ENCODE data around the gene BARHL2. TPM values are rescaled to one million over a fixed set of nuclear protein-coding genes. Genes with fewer than 3 reads are reported as not detected.

Gene BARHL2
- polyA plus RNA-seq, 1 donor (not counting 4 experiments of a cell fraction or from before 2014, with no cell fraction given), result not detected

DNA sequence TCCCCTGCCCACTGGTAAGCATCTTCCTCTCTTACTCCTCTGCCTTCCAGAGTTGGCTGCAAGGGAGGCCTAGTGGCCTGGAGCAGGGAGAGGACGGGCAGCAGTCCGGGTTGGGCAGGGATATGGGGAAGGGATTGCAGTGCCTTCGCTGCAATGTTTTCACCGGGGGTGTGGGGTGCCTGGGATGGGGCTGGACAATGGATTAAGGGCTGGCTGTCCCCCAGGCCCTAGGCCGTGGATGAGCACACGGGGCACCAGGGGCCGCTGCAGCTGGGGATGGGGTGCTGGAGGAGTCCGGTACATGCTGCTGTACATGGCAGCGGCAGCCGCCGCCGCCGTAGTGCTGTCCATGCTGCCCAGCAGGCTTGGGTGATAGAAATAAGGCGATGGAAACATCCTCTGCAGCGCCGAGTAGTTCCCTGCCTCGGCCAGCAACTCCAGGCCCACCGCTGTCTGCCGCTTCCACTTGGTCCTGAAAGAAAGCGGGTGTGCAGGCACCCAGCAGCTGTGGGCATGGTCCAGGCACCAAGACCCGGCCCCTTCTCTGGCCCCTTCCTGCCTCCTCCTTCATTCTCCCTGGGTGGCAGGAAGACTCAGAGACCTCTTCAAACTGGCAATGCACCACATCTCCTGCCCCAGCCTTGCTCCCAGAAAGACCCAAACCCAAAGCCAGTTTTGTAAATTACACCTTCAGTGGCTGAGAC is 4.8 kb downstream of the BARHL2 start:
- H3K9ac ChIP-seq (ENCODE audit: control insufficient read depth, extremely low read depth, insufficient read depth, low read length), result no peak overlapping the region
- FAIRE-seq (no peak), DNase-seq (ENCODE audit: low read depth, low spot score) (no peak)
- no peaks in the 10 kb centered on the region for H3K79me2 ChIP-seq (ENCODE audit: control insufficient read depth, insufficient read depth, low read length)
- no peak for TF ChIP-seq EZH2 (IDR thresholded peaks at IDR 0.05; ENCODE audit: low read length)
- TF ChIP-seq CTCF (optimal IDR thresholded peaks at IDR 0.05 in 1 of 3, IDR thresholded peaks at IDR 0.05 in 1 of 3, conservative IDR thresholded peaks at IDR 0.05 in 1 of 3; ENCODE audit: extremely low read depth in 1 of 3, insufficient read depth in 2 of 3, low read length in 3 of 3), result no peak
- peaks cover 3% of the 10 kb centered on the region for H3K9me3 ChIP-seq (ENCODE audit: control insufficient read depth, low read depth, low read length)
- H3K4me2 ChIP-seq (ENCODE audit: control insufficient read depth, extremely low read depth, insufficient read depth, low read depth, low read length), result no peak overlapping the region
- no peak overlapping the region for H2AFZ ChIP-seq (ENCODE audit: control insufficient read depth, low read length)
- no peaks in the 10 kb centered on the region for H4K20me1 ChIP-seq (ENCODE audit: control insufficient read depth, extremely low read depth, insufficient read depth, low read length)
- H3K27me3 ChIP-seq (ENCODE audit: control insufficient read depth, extremely low read depth, insufficient read depth, low read length), result peaks cover 99% of the 10 kb centered on the region
- no peaks in the 10 kb centered on the region for H3K9me1 ChIP-seq (ENCODE audit: control insufficient read depth, extremely low read depth, insufficient read depth, low read length)
- no peaks in the 10 kb centered on the region for H3K36me3 ChIP-seq (ENCODE audit: control insufficient read depth in 2 of 2, extremely low read depth in 1 of 2, insufficient read depth in 2 of 2, low read length in 2 of 2)
- no peak overlapping the region for H3K4me3 ChIP-seq (ENCODE audit: control insufficient read depth in 2 of 3, extremely low read depth in 1 of 3, insufficient read depth in 2 of 3, low read depth in 1 of 3, low read length in 3 of 3)
- dilution Hi-C loops (cut with MboI; ENCODE audit: extremely low pct_ligation_motif_present, low sequenced_read_pairs), result no loop called here
- no peak overlapping the region for H3K27ac ChIP-seq (ENCODE audit: control insufficient read depth, insufficient read depth, low read length)
- no peaks in the 10 kb centered on the region for H3K4me1 ChIP-seq (ENCODE audit: control insufficient read depth, extremely low read depth, insufficient read depth, low read length)

DNA sequence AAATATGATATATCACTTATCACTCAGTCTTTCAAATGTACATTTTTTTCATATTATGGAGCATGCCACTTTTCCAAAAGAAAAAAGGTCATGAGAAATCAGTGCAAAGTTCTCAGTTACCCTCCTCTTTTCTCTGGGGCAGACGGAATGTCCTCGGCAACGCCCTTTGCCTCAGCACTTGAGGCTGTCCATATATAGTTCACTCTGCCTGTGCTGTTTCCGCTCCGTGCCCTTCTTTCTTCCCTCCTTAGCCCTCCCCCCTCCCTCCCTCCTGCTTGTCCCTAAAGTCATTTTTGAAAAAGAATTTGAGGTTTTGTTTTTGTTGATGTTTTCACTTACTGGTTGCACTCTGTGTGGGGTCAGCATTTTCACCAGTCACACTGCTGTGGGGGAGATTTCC is 5.4 kb downstream of the BARHL2 start:
- no peaks in the 10 kb centered on the region for H3K4me1 ChIP-seq (ENCODE audit: control insufficient read depth, extremely low read depth, insufficient read depth, low read length)
- H3K4me3 ChIP-seq (ENCODE audit: control insufficient read depth in 2 of 3, extremely low read depth in 1 of 3, insufficient read depth in 2 of 3, low read depth in 1 of 3, low read length in 3 of 3), result no peak overlapping the region
- H4K20me1 ChIP-seq (ENCODE audit: control insufficient read depth, extremely low read depth, insufficient read depth, low read length), result no peaks in the 10 kb centered on the region
- H3K27ac ChIP-seq (ENCODE audit: control insufficient read depth, insufficient read depth, low read length), result no peak overlapping the region
- no peaks in the 10 kb centered on the region for H3K79me2 ChIP-seq (ENCODE audit: control insufficient read depth, insufficient read depth, low read length)
- TF ChIP-seq EZH2 (IDR thresholded peaks at IDR 0.05; ENCODE audit: low read length), result no peak
- TF ChIP-seq CTCF (optimal IDR thresholded peaks at IDR 0.05 in 1 of 3, IDR thresholded peaks at IDR 0.05 in 1 of 3, conservative IDR thresholded peaks at IDR 0.05 in 1 of 3; ENCODE audit: extremely low read depth in 1 of 3, insufficient read depth in 2 of 3, low read length in 3 of 3), result no peak
- peaks cover 99% of the 10 kb centered on the region for H3K27me3 ChIP-seq (ENCODE audit: control insufficient read depth, extremely low read depth, insufficient read depth, low read length)
- H3K9me3 ChIP-seq (ENCODE audit: control insufficient read depth, low read depth, low read length), result no peaks in the 10 kb centered on the region
- no peak for DNase-seq (ENCODE audit: low read depth, low spot score)
- no peaks in the 10 kb centered on the region for H3K9me1 ChIP-seq (ENCODE audit: control insufficient read depth, extremely low read depth, insufficient read depth, low read length)
- H3K4me2 ChIP-seq (ENCODE audit: control insufficient read depth, extremely low read depth, insufficient read depth, low read depth, low read length), result no peak overlapping the region
- no peak overlapping the region for H3K9ac ChIP-seq (ENCODE audit: control insufficient read depth, extremely low read depth, insufficient read depth, low read length)
- FAIRE-seq, result no peak
- no peak overlapping the region for H2AFZ ChIP-seq (ENCODE audit: control insufficient read depth, low read length)
- no peaks in the 10 kb centered on the region for H3K36me3 ChIP-seq (ENCODE audit: control insufficient read depth in 2 of 2, extremely low read depth in 1 of 2, insufficient read depth in 2 of 2, low read length in 2 of 2)
- dilution Hi-C loops (cut with MboI; ENCODE audit: extremely low pct_ligation_motif_present, low sequenced_read_pairs), result no loop called here

All from keratinocyte (primary cell).